GM12874 (cell line): ENCODE measurements around the gene USP36.

Experiments used
- TF ChIP-seq, protein P1 (sequence below): IDR thresholded peaks from 2 replicates; pipeline ENCODE4 v1.5.1; 2011; ENCODE audit warnings: low read depth, mild to moderate bottlenecking, control low read depth, low read length, moderate library complexity; ENCODE audit not compliant: insufficient read depth

USP36 gene

DNA sequence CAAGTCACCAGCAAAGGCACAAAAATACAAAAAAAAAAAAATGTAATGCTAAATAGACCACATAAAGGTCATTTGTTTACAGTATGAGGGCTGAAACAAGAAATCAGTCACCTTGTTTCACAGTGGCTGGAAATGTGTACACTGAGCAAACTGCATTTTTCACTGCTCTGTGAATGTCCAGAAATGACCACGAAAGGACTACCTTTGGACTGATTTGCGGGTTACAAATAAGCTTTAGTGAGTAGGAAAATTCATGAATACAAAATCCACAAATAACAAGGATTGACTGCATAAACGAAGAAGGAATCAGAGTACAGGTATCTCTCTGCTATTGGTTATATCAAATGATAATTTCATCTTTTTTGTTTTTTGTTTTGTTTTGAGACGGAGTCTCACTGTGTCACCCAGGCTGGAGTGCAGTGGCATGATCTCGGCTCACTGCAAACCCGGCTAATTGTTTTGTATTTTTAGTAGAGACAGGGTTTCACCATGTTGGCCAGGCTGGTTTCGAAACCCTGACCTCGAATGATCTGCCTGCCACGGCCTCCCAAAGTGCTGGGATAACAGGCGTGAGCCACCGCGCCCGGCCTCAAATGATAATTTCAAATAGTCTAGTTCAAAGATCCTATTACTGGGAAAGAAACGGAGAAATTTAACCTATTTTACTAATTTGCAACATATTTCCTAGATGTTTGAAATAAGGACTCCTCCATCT, 89.0 kb downstream of the USP36 start:
- TF ChIP-seq, protein P1, sequence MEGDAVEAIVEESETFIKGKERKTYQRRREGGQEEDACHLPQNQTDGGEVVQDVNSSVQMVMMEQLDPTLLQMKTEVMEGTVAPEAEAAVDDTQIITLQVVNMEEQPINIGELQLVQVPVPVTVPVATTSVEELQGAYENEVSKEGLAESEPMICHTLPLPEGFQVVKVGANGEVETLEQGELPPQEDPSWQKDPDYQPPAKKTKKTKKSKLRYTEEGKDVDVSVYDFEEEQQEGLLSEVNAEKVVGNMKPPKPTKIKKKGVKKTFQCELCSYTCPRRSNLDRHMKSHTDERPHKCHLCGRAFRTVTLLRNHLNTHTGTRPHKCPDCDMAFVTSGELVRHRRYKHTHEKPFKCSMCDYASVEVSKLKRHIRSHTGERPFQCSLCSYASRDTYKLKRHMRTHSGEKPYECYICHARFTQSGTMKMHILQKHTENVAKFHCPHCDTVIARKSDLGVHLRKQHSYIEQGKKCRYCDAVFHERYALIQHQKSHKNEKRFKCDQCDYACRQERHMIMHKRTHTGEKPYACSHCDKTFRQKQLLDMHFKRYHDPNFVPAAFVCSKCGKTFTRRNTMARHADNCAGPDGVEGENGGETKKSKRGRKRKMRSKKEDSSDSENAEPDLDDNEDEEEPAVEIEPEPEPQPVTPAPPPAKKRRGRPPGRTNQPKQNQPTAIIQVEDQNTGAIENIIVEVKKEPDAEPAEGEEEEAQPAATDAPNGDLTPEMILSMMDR: no peak

DNA sequence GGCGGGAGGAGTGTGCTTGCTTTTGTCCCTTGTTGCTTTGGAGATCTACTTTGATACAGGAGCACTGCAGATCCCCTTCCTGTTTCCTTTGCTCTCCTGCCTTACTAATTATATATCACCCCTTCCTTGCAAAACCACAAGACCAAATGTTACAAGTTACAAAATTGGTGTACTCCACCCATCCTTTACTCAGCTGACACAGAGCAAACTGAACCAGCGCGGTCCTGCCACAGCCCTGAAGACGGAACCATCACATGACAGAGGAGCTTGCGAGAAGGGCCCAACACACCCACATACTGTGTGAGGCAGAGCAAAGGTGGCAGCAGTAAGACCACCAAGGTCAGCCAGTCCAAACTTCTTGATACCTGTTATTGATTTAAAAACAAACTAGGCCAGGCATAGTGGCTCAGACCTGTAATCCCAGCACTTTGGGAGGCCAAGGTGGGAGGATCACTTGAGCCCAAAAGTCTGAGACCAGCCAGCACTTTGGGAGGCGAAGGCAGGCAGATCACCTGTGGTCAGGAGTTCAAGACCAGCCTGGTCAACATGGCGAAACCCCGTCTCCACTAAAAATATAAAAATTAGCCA, 91.8 kb downstream of the USP36 start:
- TF ChIP-seq, protein P1: no peak

DNA sequence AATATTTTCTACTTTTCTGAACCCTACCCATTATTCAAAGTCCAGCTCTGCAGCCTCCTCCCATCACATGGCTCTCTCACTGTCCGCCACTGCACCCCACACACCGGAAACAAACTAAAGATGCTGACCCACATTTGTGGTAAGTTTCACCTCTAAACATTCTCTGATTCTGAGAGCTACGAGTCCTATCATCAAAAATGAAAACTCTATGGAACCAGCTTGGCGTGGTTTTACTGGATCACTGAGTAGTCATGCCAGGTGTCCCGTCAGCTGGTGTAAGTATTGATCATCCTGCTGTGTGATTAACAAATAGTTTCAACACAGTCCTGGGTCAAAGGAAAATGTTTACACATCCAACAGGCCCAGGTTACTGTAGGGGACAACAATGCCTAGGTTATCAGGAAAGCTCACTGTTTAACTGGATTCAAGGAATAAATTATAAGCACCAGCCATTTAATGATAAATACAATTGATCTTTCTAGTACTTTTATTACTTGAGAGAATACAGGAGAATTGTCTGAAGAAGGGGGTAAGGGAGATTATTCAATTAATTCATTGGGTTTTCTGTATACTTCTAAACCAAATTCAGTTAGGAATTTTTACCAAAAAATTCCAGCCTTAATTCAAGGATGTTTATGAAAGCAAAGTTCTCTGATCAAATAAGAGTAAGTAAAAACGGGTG, 92.4 kb downstream of the USP36 start:
- TF ChIP-seq, protein P1: no peak

DNA sequence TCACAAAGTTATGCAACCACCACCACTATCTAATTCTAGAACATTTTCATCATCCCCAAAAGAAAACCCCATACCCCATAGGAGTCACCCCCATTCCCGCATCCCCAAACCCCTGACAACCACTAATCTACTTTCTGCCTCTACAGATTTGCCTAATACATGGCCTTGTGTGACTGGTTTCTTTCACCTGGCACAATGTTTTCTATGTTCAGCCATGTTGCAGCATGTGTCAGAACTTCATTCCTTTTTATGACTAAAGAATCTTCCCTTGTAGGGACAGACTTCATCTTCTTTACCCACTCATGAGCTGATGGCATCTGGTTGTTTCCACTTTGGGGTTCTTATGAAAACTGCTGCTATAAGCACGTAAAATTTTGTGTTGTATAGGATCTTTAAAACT, 93.1 kb downstream of the USP36 start:
- TF ChIP-seq, protein P1: no peak

DNA sequence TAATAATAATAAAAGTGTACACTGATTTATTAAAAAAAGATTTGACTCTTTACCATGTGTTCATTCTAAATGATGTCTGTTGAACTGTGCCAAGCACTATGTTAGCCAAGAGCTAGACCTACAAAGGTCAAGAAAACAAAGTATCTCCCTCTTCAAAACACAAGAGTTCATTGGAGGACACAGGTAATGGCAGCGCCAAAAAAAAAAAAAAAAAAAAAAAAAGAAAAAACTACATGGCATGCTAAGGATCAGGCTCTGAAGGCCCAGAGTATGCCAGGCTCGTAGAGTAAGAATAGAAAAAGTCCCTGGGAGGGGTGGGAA, 93.7 kb downstream of the USP36 start:
- TF ChIP-seq, protein P1: no peak

DNA sequence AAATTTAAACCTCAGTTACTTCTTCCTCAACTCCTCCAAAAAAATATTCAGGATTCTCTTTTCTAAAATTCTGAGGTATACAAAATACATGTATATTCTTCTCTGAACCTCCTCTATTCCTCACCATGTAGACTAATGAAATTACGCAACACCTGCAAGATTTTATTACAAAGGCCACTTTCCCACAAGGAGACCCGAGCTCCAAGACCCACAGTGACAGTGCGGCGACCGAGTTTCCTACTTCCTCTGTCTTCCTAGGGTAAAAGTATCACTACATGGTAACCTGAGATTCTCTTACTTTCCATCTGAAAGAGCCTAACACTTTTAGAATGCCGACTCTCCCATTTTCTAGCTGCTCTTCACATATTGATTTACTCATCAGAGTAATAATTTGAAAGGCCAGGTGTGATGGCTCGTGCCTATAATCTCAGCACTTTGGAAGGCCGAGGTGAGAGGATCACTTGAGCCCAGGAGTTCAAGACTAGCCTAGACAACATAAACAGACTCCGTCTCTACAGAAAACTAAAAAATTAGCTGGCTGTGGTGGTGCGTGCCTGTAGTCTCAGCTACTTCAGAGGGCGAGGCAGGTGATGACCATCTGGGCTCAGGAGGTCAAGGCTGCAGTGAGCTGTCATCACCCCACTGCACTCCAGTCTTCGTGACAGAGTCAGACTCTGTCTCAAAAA, 94.2 kb downstream of the USP36 start:
- TF ChIP-seq, protein P1: no peak
